Neuronal stem cell (in vitro differentiated cells): ENCODE results near the gene CD36.

Experiments
- DNase-seq: peaks from one replicate; pipeline ENCODE4 v3.0.0-alpha.2; 2013; ENCODE audit warnings: low spot score
- H2AFZ ChIP-seq: one replicate; pipeline ENCODE4 v1.6.1; 2013; ENCODE audit warnings: mild to moderate bottlenecking, low read length, inconsistent platforms
- H2AK5ac ChIP-seq: 2 replicates; pipeline ENCODE4 v1.6.1; 2013; ENCODE audit warnings: low read depth, mild to moderate bottlenecking, inconsistent platforms, low read length, moderate library complexity, mixed read lengths
- H2BK120ac ChIP-seq: 2 replicates; pipeline ENCODE4 v1.6.1; 2013; ENCODE audit warnings: low read depth, mild to moderate bottlenecking, inconsistent platforms, low read length, moderate library complexity, mixed read lengths
- H2BK12ac ChIP-seq: one replicate; pipeline ENCODE4 v1.6.1; 2013; ENCODE audit warnings: low read length, inconsistent platforms
- H2BK15ac ChIP-seq: 2 replicates; pipeline ENCODE4 v1.6.1; 2013; ENCODE audit warnings: mild to moderate bottlenecking, low read length, inconsistent platforms, mixed read lengths
- H2BK5ac ChIP-seq: one replicate; pipeline ENCODE4 v1.6.1; 2013; ENCODE audit warnings: inconsistent platforms, mild to moderate bottlenecking, low read length, moderate library complexity
- H3K14ac ChIP-seq: one replicate; pipeline ENCODE4 v1.6.1; 2013; ENCODE audit warnings: low read length, inconsistent platforms
- H3K18ac ChIP-seq: 2 replicates; pipeline ENCODE4 v1.6.1; 2013; ENCODE audit warnings: low read length, inconsistent platforms
- H3K23ac ChIP-seq: 2 replicates; pipeline ENCODE4 v1.6.1; 2013; ENCODE audit warnings: low read depth, mild to moderate bottlenecking, mixed read lengths, low read length, inconsistent platforms; ENCODE audit not compliant: poor library complexity
- H3K27ac ChIP-seq: replicated peaks from 3 replicates; pipeline ENCODE4 v1.5.1; 2013; ENCODE audit warnings: low read length, inconsistent platforms
- H3K27me3 ChIP-seq, 3 experiments: 2 replicates each; pipeline ENCODE4 v1.6.1; 2013; ENCODE audit warnings: low read length in 3 of 3, mild to moderate bottlenecking in 2 of 3, inconsistent platforms in 1 of 3, low read depth in 1 of 3, mixed read lengths in 1 of 3, moderate library complexity in 1 of 3; ENCODE audit not compliant: control insufficient read depth in 3 of 3, insufficient read depth in 3 of 3
- H3K36me3 ChIP-seq, 2 donors: replicated peaks in 1 of 2; 2 replicates each; pipeline ENCODE4 v1.6.1; 2013; ENCODE audit warnings: low read length in 2 of 2; ENCODE audit not compliant: control insufficient read depth in 2 of 2, insufficient read depth in 2 of 2
- H3K4ac ChIP-seq: 2 replicates; pipeline ENCODE4 v1.6.1; 2013; ENCODE audit warnings: inconsistent platforms, mild to moderate bottlenecking, low read length, moderate library complexity
- H3K4me1 ChIP-seq, 2 donors: 1 replicate in 1 of 2; 2 replicates in 1 of 2; pipeline ENCODE4 v1.6.1; 2013; ENCODE audit warnings: low read length in 2 of 2, low read depth in 1 of 2; ENCODE audit not compliant: control insufficient read depth in 2 of 2, insufficient read depth in 1 of 2
- H3K4me2 ChIP-seq: one replicate; pipeline ENCODE4 v1.6.1; 2013; ENCODE audit warnings: mild to moderate bottlenecking, low read length, inconsistent platforms; ENCODE audit not compliant: insufficient read depth, poor library complexity, severe bottlenecking
- H3K4me3 ChIP-seq, 2 donors: 2 replicates each; pipeline ENCODE4 v1.5.1; 2013; ENCODE audit warnings: low read length in 2 of 2, mild to moderate bottlenecking in 2 of 2, inconsistent platforms in 1 of 2, moderate library complexity in 1 of 2
- H3K79me1 ChIP-seq: one replicate; pipeline ENCODE4 v1.6.1; 2013; ENCODE audit warnings: low read depth, mild to moderate bottlenecking, inconsistent platforms, low read length, moderate library complexity
- H3K9ac ChIP-seq: one replicate; pipeline ENCODE4 v1.6.1; 2013; ENCODE audit warnings: mild to moderate bottlenecking, low read depth, low read length, inconsistent platforms; ENCODE audit not compliant: poor library complexity
- H3K9me3 ChIP-seq, 2 donors: replicated peaks in 1 of 2; 2 replicates each; pipeline versions ENCODE3 to v1.6.1; 2013; ENCODE audit warnings: low read length in 2 of 2, mild to moderate bottlenecking in 2 of 2, inconsistent platforms in 1 of 2, low read depth in 1 of 2, mixed read lengths in 1 of 2, moderate library complexity in 1 of 2; ENCODE audit not compliant: control insufficient read depth in 2 of 2, insufficient read depth in 1 of 2
- H4K8ac ChIP-seq: one replicate; pipeline ENCODE4 v1.6.1; 2013; ENCODE audit warnings: low read depth, mild to moderate bottlenecking, inconsistent platforms, low read length, moderate library complexity
- H4K91ac ChIP-seq: one replicate; pipeline ENCODE4 v1.6.1; 2013; ENCODE audit warnings: low read length, low read depth, mild to moderate bottlenecking, inconsistent platforms; ENCODE audit not compliant: poor library complexity
- WGBS, 2 donors: extraction: QIAGEN DNeasy Blood & Tissue Kit; methylation state at CpG; one replicate each; pipeline ENCODE4 v1.1.7; 2013; ENCODE audit warnings: missing lambda C conversion rate in 2 of 2, mixed read lengths in 1 of 2; ENCODE audit not compliant: insufficient read length in 2 of 2, insufficient replicate concordance in 1 of 2; ENCODE audit errors: extremely low coverage in 2 of 2; 5-methylcytosine and 5-hydroxymethylcytosine counted together

Gene CD36

DNA sequence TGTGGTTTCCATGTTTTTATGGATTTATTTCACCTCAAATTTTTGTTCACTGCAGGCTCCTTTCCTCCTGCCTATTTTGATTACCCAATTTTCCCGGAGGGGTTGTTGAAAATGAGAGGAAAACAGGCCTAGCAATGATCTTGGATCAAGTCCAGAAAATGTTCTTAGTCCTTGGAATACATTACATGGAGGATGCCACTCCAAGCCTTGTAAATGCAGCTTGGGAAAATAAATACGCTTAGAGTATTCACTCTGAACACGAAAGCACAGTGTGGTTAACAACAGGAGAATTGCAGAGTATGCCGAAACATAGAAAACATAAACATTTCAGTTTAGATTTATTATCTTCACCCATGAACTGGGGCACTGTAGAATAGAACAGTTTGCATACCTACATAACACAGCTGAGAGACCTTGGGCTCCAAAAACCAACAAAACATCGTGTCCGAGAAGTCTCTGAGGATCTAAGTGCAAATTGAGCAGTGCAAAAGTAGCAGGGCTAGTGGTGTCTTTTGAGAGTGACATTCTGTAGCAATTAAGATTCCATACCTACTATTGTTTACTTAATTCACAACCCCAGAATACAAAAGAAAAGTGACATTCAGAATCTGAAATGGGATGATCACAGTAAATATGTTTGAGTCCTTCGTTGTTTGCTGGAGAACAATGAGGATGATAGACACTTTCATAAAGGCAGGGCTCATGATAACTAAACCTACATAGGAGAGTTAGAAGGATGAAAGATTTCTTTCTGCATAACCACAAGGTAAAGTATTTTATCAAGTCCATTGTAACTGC lies 7.6 kb upstream of the CD36 start:
- H3K4me1 ChIP-seq, result peaks cover 1% of the 10 kb centered on the region in 2 donors
- no peak overlapping the region for H3K4me3 ChIP-seq

DNA sequence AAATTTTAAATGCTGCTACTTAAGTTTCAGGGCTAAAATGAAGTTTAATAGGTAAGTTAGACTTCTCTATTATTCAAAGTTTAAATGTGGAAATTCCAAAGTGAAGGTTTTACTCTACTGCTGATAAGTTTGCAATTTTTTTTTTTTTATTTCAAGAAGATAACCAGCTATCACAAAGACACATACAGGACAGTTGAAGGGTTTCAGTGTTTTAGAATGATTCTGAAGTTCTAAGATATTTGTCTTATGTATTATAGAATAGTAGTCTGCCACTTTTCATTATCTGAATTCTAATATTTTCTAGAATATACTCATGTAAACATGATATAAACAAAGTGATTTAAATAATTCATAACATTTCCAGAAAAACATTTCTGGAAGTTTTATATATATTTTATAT lies 7.0 kb upstream of the CD36 start:
- DNase-seq, result no peak
- no peak overlapping the region for H2BK5ac ChIP-seq
- H2BK120ac ChIP-seq, result no peak overlapping the region
- H3K4ac ChIP-seq, result no peak overlapping the region
- H4K91ac ChIP-seq, result no peak overlapping the region
- H3K18ac ChIP-seq, result no peak overlapping the region
- H3K23ac ChIP-seq, result no peak overlapping the region
- no peak overlapping the region for H3K14ac ChIP-seq
- no peaks in the 10 kb centered on the region for H3K36me3 ChIP-seq
- H4K8ac ChIP-seq, result no peak overlapping the region
- no peak overlapping the region for H3K4me3 ChIP-seq
- no peak overlapping the region for H2BK15ac ChIP-seq
- H2AK5ac ChIP-seq, result no peak overlapping the region
- H3K9me3 ChIP-seq, result no peaks in the 10 kb centered on the region
- H3K9ac ChIP-seq, result no peak overlapping the region
- H3K27me3 ChIP-seq, result no peaks in the 10 kb centered on the region
- H3K27ac ChIP-seq, result no peak overlapping the region
- H2BK12ac ChIP-seq, result no peak overlapping the region
- no peaks in the 10 kb centered on the region for H3K79me1 ChIP-seq
- no peak overlapping the region for H3K4me2 ChIP-seq
- no peak overlapping the region for H2AFZ ChIP-seq
- H3K4me1 ChIP-seq, result peaks cover 0 to 1% of the 10 kb centered on the region in 2 donors

More for the DNA sequence above, 7.6 kb upstream of the CD36 start:
- Histone ChIP-seq H3K18ac (no peak overlapping the region), H3K79me1 (no peaks in the 10 kb centered on the region), H3K9me3 (no peaks in the 10 kb centered on the region), H2BK120ac (no peak overlapping the region), H2BK12ac (no peak overlapping the region), H3K27ac (no peak overlapping the region), H3K36me3 (no peaks in the 10 kb centered on the region), H2BK15ac (no peak overlapping the region), H3K27me3 (no peaks in the 10 kb centered on the region), H3K23ac (no peak overlapping the region), H3K4me2 (no peak overlapping the region), H2AK5ac (no peak overlapping the region), H2BK5ac (no peak overlapping the region), H4K91ac (no peak overlapping the region), H4K8ac (no peak overlapping the region), H2AFZ (no peak overlapping the region), H3K14ac (no peak overlapping the region), H3K4ac (no peak overlapping the region), H3K9ac (no peak overlapping the region)
- WGBS, 2 donors, result no CpG with 5 or more reads among the region's 7 CpGs
- DNase-seq, result no peak

- Histone ChIP-seq H3K4me1 (peaks cover 0 to 1% of the 10 kb centered on the region in 2 donors), H2AK5ac (no peak overlapping the region), H3K9me3 (no peaks in the 10 kb centered on the region), H4K8ac (no peak overlapping the region), H3K4ac (no peak overlapping the region), H3K4me2 (no peak overlapping the region), H4K91ac (no peak overlapping the region), H3K36me3 (no peaks in the 10 kb centered on the region), H2BK5ac (no peak overlapping the region), H3K18ac (no peak overlapping the region), H2BK120ac (no peak overlapping the region), H3K27me3 (no peaks in the 10 kb centered on the region), H3K23ac (no peak overlapping the region), H2BK15ac (no peak overlapping the region), H3K79me1 (no peaks in the 10 kb centered on the region), H3K14ac (no peak overlapping the region), H2BK12ac (no peak overlapping the region), H3K9ac (no peak overlapping the region), H2AFZ (no peak overlapping the region), H3K4me3 (no peak overlapping the region), H3K27ac (no peak overlapping the region)
- no CpG with 5 or more reads among the region's 1 CpG for WGBS, 2 donors
- no peak for DNase-seq
Measured at GRCh38 chr7:80632139-80632538, 6.3 kb upstream of the CD36 start.

GRCh38 chr7:80632819-80633218 lies 5.6 kb upstream of the CD36 start:
- Histone ChIP-seq H4K91ac (no peak overlapping the region), H2BK120ac (no peak overlapping the region), H3K27ac (no peak overlapping the region), H3K18ac (no peak overlapping the region), H3K4ac (no peak overlapping the region), H2BK12ac (no peak overlapping the region), H4K8ac (no peak overlapping the region), H3K9me3 (no peaks in the 10 kb centered on the region), H3K4me1 (peaks cover 0 to 1% of the 10 kb centered on the region in 2 donors), H3K4me3 (no peak overlapping the region), H2AFZ (no peak overlapping the region), H3K9ac (no peak overlapping the region), H2AK5ac (no peak overlapping the region), H2BK15ac (no peak overlapping the region), H3K27me3 (no peaks in the 10 kb centered on the region), H3K36me3 (no peaks in the 10 kb centered on the region), H3K14ac (no peak overlapping the region), H3K23ac (no peak overlapping the region), H2BK5ac (no peak overlapping the region), H3K4me2 (no peak overlapping the region), H3K79me1 (no peaks in the 10 kb centered on the region)
- DNase-seq, result no peak
- WGBS, 2 donors, result no CpG with 5 or more reads among the region's 3 CpGs
